Esophagus (tissue), 2 donors: ENCODE measurements around the gene JPH4. TPM values are rescaled to one million over a fixed set of nuclear protein-coding genes. Genes with fewer than 3 reads are reported as not detected.

Source experiments
- H3K27ac ChIP-seq, 2 donors: one replicate each; pipeline ENCODE4 v1.5.1; 2013; ENCODE audit warnings: low read depth in 2 of 2, mild to moderate bottlenecking in 2 of 2, inconsistent platforms in 1 of 2, low read length in 1 of 2, moderate library complexity in 1 of 2
- H3K27me3 ChIP-seq, 2 donors: one replicate each; pipeline ENCODE4 v1.6.1; 2013; ENCODE audit warnings: low read length in 2 of 2, control low read depth in 1 of 2, mild to moderate bottlenecking in 1 of 2; ENCODE audit not compliant: insufficient read depth in 2 of 2, control insufficient read depth in 1 of 2
- H3K36me3 ChIP-seq, 2 donors: one replicate each; pipeline ENCODE4 v1.6.1; 2013; ENCODE audit warnings: low read length in 1 of 2; ENCODE audit not compliant: control insufficient read depth in 2 of 2, insufficient read depth in 2 of 2
- H3K4me1 ChIP-seq, 2 donors: one replicate each; pipeline ENCODE4 v1.6.1; 2013; ENCODE audit warnings: low read length in 1 of 2; ENCODE audit not compliant: control insufficient read depth in 2 of 2, insufficient read depth in 2 of 2
- H3K4me3 ChIP-seq, 2 donors: one replicate each; pipeline ENCODE4 v1.5.1; 2013; ENCODE audit warnings: low read length in 2 of 2, mild to moderate bottlenecking in 2 of 2, low read depth in 1 of 2, moderate library complexity in 1 of 2
- H3K9me3 ChIP-seq, 2 donors: one replicate each; pipeline ENCODE4 v1.6.1; 2013; ENCODE audit warnings: mild to moderate bottlenecking in 2 of 2, low read depth in 1 of 2, low read length in 1 of 2, moderate library complexity in 1 of 2; ENCODE audit not compliant: control insufficient read depth in 2 of 2, insufficient read depth in 1 of 2
- WGBS, 2 donors: extraction: QIAGEN DNeasy Blood & Tissue Kit; methylation state at CpG; one replicate each; pipeline ENCODE4 v1.1.7; 2013; 5-methylcytosine and 5-hydroxymethylcytosine counted together
- polyA plus RNA-seq, 2 donors: library from polyadenylated mRNA; stranded (reverse); fragments of 200-250 nt; gene quantifications; one replicate each; pipeline ENCODE4 v1.2.3, GENCODE V29; 2013
- donor health status: healthy with polysubstance abuse.
- donor health status: Bipolar disorder and iron deficiency.

The JPH4 gene
- polyA plus RNA-seq, 2 donors: 0.04 to 0.15 TPM

DNA sequence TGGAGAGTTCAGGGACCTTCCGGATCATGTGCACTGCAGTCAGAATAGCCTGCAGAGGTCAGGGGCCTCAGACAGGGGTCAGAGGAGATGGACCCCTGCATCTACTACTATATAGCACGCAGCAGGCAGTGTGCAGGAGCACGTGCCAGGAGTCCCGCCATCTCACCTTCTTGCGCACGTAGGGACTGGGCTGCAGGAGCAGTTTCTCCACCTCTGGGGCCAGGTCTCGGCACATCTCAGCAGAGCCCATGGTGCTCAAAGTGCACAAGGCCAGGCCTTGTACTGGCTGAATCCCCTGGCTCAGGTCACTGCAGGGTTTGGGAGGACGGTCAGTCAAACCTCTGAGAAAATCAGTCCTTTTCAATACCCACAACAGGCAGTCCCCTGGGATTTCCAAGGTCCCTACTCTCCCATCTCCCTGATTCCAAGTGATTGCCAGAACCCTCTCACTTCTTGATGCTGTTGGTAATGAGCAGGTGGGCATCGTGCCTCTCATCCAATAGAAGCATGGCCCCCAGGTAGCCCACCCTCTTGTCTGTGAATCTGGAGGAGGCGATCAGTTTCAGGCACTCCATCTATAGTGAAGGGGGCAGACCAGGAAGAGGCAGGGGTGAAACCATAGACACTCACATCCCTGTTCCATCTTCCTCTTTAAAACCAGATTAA is 12.3 kb downstream of the JPH4 start:
- 88 to 89% methylated on average over 10 of the region's 10 CpGs for WGBS, 2 donors
- Histone ChIP-seq H3K4me1 (peaks cover 0 to 9% of the 10 kb centered on the region in 2 donors), H3K27me3 (no peaks in the 10 kb centered on the region), H3K9me3 (no peaks in the 10 kb centered on the region), H3K4me3 (peak overlapping the region in 1 of 2 donors; percentile 57), H3K27ac (no peak overlapping the region), H3K36me3 (peaks cover 3 to 32% of the 10 kb centered on the region in 2 donors)

DNA sequence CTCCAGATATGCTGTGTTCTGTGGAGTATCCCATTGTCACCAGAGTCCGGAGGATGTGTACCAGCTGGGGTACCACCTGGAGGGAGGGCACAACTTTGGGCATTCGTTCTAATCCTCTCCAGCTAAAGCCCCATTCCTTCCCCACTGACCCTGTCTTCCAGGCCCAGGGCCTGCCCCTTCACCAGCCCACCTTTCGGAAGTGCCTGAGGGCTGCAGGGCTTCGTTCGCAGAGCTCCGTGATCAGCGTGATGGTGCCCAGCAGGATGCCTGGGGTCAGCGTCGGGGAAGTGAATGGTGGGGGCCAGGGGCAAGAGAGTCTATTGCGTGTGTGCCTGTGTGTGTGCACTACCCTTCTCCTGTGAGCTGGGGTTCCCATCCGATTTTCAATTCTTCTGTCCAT is 13.0 kb downstream of the JPH4 start:
- H3K4me3 ChIP-seq: no peak overlapping the region
- WGBS, 2 donors: 88 to 92% methylated on average over 11 of the region's 11 CpGs
- H3K4me1 ChIP-seq: peaks cover 0 to 9% of the 10 kb centered on the region in 2 donors
- H3K36me3 ChIP-seq: peaks cover 8 to 36% of the 10 kb centered on the region in 2 donors
- no peaks in the 10 kb centered on the region for H3K9me3 ChIP-seq
- H3K27me3 ChIP-seq: no peaks in the 10 kb centered on the region
- no peak overlapping the region for H3K27ac ChIP-seq

DNA sequence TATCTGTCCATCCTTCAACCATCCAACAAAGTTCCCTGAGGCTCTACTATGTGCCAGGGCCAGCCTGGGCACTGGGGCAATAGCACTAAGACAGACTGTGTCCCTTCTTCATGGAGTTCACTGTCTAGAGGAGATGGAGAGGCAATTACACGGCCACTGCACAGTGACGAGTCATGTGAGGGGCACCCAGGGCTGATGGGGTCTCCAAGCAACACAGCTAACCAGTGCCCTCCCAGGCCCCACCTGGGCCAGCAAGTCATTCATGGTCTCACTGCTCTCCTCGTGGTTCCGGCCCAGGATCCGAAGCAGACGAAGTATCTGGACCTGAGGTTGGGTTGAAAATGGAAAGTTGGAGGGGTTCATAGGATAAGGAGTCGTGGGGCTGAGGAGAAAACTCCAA is 13.7 kb downstream of the JPH4 start:
- peaks cover 0 to 9% of the 10 kb centered on the region in 2 donors for H3K4me1 ChIP-seq
- WGBS, 2 donors: 83 to 87% methylated on average over 7 of the region's 7 CpGs
- H3K9me3 ChIP-seq: no peaks in the 10 kb centered on the region
- no peak overlapping the region for H3K4me3 ChIP-seq
- H3K36me3 ChIP-seq: peaks cover 8 to 39% of the 10 kb centered on the region in 2 donors
- no peak overlapping the region for H3K27ac ChIP-seq
- H3K27me3 ChIP-seq: no peaks in the 10 kb centered on the region

DNA sequence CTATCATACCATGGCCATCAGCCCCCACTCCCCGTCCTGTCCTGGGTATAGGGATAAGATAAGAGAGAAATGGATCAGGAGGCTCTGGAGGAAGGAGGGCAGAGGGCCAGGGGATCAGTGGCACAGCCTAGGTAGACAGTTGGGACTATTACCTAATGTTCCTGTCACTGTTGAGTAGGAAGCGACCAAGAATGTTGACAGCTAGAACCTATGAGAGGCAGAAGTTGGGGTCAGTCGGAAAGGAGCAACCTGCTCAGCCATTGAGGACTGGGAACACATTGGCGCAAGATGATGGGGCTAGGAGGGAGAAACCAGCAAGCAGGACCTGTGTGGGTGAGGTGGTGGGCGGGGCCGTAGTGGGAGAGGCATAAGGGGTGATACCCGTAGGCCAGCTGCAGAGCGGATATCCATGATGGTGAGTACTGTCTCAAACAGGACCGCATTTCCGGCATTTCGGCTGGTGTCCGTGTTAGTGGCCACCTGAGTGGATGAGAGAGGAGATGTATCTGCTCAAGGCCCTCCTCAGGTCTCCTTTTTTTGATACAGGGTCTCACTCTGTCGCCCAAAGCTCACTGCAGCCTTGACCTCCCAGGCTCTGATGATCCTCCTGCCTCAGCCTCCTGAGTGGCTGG is 14.3 kb downstream of the JPH4 start:
- H3K36me3 ChIP-seq: peaks cover 8 to 43% of the 10 kb centered on the region in 2 donors
- WGBS, 2 donors: 88 to 89% methylated on average over 13 of the region's 13 CpGs

DNA sequence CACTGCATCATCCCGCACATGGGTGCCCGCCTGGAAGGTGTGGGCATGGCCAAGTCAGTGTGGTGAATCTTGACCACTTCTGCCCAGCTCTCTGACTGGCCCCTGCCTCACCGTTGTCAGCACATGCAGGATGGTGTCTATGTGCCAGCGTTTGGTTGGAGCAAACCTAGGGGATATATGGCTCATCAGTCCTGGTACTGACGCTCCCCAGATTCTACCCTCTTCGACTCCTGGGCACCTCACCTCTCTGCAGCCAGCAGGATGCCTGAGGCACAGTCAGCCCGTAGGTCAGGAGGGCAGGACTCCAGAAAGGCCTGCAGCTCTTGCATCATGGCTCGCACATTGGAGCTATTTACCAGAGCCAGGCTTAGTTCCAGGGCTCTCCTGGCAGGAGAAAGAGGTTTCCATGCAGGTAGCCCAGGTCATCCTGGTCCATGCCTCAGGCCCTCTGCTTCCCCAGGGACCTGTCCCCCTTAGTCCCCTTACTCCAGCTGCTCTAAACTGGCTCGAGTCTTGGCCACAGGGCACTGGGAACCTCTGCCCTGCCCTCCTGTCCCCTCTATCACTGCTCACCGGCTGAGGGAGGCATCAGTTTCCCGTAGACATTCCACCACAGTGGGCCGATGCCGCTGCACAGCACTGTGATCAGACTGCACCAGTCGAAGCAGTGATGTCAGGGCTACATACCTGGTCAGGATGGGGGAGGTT is 15.0 kb downstream of the JPH4 start:
- no peaks in the 10 kb centered on the region for H3K27me3 ChIP-seq
- H3K27ac ChIP-seq: no peak overlapping the region
- H3K4me3 ChIP-seq: no peak overlapping the region
- no peaks in the 10 kb centered on the region for H3K9me3 ChIP-seq
- H3K36me3 ChIP-seq: peaks cover 10 to 45% of the 10 kb centered on the region in 2 donors
- WGBS, 2 donors: 80 to 82% methylated on average over 14 of the region's 14 CpGs
- peaks cover 0 to 5% of the 10 kb centered on the region in 2 donors for H3K4me1 ChIP-seq

More for the DNA sequence above, 14.3 kb downstream of the JPH4 start:
- H3K9me3 ChIP-seq: no peaks in the 10 kb centered on the region
- H3K4me1 ChIP-seq: peaks cover 0 to 5% of the 10 kb centered on the region in 2 donors
- no peak overlapping the region for H3K4me3 ChIP-seq
- H3K27ac ChIP-seq: no peak overlapping the region
- H3K27me3 ChIP-seq: no peaks in the 10 kb centered on the region

DNA sequence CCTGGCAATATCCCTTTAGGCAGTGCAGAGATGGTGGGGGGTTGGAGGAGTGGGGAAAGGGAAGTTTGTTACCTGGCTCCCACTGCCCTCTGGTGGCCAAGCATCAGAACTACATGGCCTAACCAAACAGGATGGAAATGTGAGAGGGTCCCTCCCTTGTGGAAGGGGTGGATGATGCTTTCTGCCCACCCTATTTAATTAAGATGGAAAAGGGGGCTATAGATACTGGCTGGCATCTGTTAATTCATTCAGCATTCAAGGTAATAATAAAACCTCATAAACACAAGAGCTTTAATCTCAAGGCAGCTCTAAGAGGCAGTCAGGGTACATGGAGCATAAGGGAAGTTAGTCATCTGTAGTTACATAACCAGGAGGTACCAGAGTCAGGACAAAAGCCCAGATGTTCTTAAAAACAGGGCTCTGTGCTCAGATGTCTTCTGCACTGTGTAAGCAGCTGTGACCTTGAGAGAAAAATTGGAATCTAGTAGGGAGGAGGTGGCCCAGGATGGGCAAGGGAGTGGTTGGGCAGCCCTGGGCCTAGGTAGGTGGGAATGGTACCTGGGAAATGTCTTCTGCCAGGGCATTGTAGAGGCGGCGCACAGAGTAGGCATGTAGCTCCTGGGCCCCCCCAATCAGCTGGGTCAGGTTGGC is 15.6 kb downstream of the JPH4 start:
- WGBS, 2 donors: 92 to 100% methylated on average over 2 of the region's 2 CpGs

DNA sequence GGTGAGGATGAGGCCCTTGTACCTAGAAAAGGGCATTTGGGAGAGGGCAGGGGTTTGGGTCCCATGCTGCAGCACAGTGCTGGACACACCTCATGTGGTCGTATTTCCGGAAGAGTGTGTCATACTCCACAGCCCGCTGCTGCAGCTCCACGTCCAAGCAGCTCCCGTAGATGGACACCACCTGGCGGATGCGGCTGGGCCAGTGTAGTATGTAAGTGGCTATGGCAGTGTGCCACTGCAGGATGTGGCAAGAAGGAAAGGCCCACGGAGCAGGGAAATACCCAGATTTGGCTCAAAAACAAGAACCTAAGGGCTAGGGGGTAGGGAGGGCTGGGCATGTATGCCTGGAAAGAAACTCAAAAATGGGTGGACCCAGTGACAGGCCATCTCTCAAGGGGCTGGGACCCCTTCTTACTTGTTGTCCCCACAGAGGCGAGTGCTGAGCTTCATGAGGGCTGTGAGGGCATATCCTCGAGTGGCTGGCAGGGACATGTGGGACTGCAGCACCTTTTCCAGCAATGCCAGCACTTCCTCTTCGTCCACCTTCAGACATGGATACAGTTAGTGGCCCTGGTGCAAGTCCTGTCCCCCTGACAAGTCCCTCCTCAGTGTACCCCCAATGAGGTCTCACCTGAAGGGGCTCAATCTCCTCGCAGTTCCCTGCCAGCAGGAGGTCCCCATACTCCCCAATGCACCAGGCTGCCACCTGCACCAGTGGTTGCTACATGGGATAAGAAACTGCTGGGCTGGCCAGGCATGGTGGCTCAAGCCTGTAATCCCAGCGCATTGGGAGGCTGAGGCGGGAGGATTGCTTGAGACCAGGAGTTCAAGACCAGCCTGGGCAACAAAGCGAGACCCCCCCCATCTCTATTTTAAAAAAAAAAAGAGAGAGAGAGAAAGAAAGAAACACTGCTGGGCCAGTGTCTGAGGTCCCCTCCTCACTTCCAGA is 16.4 kb downstream of the JPH4 start:
- WGBS, 2 donors: 75% methylated on average over 15 of the region's 15 CpGs
- Histone ChIP-seq H3K4me3 (no peak overlapping the region), H3K9me3 (no peaks in the 10 kb centered on the region), H3K27me3 (no peaks in the 10 kb centered on the region), H3K36me3 (peaks cover 10 to 45% of the 10 kb centered on the region in 2 donors), H3K27ac (no peak overlapping the region), H3K4me1 (peaks cover 0 to 5% of the 10 kb centered on the region in 2 donors)

More for the DNA sequence above, 15.6 kb downstream of the JPH4 start:
- Histone ChIP-seq H3K36me3 (peaks cover 10 to 45% of the 10 kb centered on the region in 2 donors), H3K4me3 (no peak overlapping the region), H3K27ac (no peak overlapping the region), H3K4me1 (peaks cover 0 to 5% of the 10 kb centered on the region in 2 donors), H3K9me3 (no peaks in the 10 kb centered on the region), H3K27me3 (no peaks in the 10 kb centered on the region)

DNA sequence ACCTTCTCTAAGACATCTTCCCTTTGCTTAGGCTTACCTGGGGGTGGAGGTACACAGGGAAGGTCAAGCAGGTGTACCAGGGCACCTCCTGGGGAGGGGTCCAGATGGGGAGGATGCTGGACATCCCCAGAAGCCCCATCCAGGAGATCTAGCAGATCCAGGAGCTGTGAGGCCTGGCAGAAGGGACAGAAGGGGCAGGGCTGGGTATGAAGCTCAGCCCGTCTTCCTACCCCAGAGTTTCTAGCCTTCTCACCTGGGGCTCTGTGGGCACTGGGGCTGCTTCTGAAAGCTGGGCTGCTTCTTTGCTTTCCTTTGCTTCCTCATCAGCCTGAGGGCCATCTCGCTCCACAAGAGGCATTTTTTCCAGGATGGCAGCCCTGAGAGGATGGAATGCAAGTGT is 17.3 kb downstream of the JPH4 start:
- Histone ChIP-seq H3K36me3 (peaks cover 10 to 45% of the 10 kb centered on the region in 2 donors), H3K27me3 (no peaks in the 10 kb centered on the region), H3K9me3 (no peaks in the 10 kb centered on the region), H3K27ac (no peak overlapping the region), H3K4me1 (peaks cover 2 to 4% of the 10 kb centered on the region in 2 donors), H3K4me3 (no peak overlapping the region)
- WGBS, 2 donors: 86 to 92% methylated on average over 2 of the region's 2 CpGs
